Uterus (tissue), 2 donors: ENCODE results near the gene CCDC47.

Experiments used
- POLR2A ChIP-seq, 2 donors: fragments of 450-650 bp; IDR thresholded peaks; one replicate each; pipeline ENCODE4 v1.6.1; 2016; ENCODE audit warnings: antibody characterized with exemption in 2 of 2, mild to moderate bottlenecking in 1 of 2, moderate library complexity in 1 of 2
- TF ChIP-seq, protein P1 (sequence below), 4 experiments: fragments of 200-600 bp in 2 of 4; fragments of 450-650 bp in 2 of 4; sonication (generic) in 2 of 4; IDR thresholded peaks; one replicate each; pipeline ENCODE4 v1.5.1; 2016 to 2019; ENCODE audit warnings: antibody characterized with exemption in 4 of 4, mild to moderate bottlenecking in 2 of 4, moderate library complexity in 1 of 4

DNA sequence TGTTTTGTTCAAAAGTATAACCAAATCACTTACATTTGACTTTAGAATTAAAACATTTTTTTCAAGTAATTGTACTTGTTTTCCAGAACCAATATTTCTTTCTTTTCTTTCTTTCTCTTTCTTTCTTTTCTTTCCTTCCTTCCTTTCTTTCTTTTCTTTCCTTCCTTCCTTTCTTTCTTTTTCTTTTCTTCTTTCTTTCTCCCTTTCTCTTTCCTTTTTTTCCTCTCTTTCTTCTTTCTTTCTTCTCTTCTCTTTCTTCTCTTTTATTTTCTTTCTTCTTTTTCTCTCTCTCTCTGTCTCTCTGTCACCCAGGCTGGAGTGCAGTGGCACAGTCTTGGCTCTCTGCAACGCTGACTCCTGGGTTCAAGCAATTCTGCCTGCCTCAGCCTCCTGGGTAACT is 27.4 kb upstream of the CCDC47 start:
- TF ChIP-seq, protein P1, sequence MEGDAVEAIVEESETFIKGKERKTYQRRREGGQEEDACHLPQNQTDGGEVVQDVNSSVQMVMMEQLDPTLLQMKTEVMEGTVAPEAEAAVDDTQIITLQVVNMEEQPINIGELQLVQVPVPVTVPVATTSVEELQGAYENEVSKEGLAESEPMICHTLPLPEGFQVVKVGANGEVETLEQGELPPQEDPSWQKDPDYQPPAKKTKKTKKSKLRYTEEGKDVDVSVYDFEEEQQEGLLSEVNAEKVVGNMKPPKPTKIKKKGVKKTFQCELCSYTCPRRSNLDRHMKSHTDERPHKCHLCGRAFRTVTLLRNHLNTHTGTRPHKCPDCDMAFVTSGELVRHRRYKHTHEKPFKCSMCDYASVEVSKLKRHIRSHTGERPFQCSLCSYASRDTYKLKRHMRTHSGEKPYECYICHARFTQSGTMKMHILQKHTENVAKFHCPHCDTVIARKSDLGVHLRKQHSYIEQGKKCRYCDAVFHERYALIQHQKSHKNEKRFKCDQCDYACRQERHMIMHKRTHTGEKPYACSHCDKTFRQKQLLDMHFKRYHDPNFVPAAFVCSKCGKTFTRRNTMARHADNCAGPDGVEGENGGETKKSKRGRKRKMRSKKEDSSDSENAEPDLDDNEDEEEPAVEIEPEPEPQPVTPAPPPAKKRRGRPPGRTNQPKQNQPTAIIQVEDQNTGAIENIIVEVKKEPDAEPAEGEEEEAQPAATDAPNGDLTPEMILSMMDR (IDR thresholded peaks at IDR 0.05) = no peak
- TF ChIP-seq POLR2A (IDR thresholded peaks at IDR 0.05) = no peak
